GM12873 (cell line): ENCODE results near the gene MPEG1.

Experiments
- TF ChIP-seq, protein P1 (sequence below): IDR thresholded peaks from 2 replicates; pipeline ENCODE4 v1.5.1; 2012; ENCODE audit warnings: low read depth, mild to moderate bottlenecking, moderate library complexity, low read length, control low read depth; ENCODE audit not compliant: insufficient read depth; ENCODE audit errors: missing control alignments

The MPEG1 gene

DNA sequence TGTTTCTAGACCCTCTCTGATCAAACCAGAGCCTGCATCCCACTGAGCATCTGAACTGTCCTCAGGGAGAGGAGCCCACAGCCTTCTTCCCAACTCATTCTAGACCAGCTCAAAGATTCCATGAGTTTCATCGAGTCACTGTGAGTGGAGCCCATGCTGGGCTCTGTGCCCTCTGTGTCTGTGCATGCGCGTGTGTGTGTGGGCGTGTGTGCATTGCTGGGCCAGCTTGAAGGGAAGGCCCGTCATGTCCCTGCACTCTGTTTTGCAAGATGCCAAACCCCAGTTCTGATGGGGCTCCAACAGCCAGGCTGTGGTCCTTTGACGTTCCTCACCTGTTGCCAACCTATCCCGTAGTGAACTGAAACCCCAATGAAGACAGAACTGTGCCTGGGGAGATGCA lies 7.1 kb downstream of the MPEG1 start:
- TF ChIP-seq, protein P1, sequence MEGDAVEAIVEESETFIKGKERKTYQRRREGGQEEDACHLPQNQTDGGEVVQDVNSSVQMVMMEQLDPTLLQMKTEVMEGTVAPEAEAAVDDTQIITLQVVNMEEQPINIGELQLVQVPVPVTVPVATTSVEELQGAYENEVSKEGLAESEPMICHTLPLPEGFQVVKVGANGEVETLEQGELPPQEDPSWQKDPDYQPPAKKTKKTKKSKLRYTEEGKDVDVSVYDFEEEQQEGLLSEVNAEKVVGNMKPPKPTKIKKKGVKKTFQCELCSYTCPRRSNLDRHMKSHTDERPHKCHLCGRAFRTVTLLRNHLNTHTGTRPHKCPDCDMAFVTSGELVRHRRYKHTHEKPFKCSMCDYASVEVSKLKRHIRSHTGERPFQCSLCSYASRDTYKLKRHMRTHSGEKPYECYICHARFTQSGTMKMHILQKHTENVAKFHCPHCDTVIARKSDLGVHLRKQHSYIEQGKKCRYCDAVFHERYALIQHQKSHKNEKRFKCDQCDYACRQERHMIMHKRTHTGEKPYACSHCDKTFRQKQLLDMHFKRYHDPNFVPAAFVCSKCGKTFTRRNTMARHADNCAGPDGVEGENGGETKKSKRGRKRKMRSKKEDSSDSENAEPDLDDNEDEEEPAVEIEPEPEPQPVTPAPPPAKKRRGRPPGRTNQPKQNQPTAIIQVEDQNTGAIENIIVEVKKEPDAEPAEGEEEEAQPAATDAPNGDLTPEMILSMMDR, result no peak

DNA sequence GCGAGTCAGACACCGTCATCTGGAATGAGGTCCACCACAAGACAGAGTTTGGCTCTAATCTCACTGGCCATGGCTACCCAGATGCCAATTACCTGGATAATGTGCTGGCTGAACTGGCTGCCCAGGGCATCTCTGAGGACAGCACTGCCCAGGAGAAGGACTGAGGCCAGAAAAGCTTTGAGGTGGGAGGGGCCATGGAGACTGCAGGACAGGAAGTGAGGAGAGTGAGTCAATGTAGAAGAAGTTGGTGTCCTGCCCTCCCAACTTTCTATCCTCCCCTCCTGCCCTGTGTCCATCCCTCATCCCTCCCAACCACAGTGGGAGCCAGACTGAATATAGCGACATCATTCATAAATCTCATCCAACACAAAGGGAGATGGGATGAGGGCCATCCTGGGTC lies 8.0 kb downstream of the MPEG1 start:
- TF ChIP-seq, protein P1, result no peak

DNA sequence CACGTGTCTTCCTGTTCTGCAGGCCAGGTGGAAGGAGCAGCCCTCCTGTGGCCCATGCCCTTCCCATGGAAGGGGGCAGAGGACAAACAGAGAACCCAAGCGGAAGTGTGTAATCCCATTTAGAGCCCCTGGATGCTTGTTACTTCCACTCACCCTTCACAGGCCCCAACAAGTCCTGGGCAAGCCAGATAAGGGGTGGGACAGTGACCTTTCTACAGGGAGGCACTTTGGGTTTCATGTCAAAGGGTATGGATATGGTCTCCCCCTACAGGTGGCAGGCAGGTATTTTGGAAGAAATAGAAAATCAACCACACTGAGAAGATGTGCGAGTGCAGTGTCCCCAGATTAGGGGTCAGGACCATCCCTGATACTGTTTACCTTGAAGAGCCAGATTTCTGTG lies 11.4 kb downstream of the MPEG1 start:
- TF ChIP-seq, protein P1, result peak; percentile 44

DNA sequence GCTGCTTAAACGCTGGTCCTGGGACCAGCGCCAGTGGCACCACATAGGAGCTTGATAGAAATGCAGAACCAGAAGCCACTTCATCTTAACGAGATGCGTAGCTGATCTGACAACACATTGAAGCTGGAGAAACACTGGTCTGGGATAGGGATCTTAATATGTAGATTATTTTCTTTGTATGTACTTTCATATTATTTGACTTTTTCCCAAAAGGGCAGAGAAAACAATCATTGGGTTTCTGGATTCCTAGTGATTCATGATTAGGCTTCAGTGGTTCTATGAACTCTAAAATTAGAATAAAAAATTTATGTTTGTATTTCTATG lies 12.3 kb downstream of the MPEG1 start:
- TF ChIP-seq, protein P1, result no peak

DNA sequence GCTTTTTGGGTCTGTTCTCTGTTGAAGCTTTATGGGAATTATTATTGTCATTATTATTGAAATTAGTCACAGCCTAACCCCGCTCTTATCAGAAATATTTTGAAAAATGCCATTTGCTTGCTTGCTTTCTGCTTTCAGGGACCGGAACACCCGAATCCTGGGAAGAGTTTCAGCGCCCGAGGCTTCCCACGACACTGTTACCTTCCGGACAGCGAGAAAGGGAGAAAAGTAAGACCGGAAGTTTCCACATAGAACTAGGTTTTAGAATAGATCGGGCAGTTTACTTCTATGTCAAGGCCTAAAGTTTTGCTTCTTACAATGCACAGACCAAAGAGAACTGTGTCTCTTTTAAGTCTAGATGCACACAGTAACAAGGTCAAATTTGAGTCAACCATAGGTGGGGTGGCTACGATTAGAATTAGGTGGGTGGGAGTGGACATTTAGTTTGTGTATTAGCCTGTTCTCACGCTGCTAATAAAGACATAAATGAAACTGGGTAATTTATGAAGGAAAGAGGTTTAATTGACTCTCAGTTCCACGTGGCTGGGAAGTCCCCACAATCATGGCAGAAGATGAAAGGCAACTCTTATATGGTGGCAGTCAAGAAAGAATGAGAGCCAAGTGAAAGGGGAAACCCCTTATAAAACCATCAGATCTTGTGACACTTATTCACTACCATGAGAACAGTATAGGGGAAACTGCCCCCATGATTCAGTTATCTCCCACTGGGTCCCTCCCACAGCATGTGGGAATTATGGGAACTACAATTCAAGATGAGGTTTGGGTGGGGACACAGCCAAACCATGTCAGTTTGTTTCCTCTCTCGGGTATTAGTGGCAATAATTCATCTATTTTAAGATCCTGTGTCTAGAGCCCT lies 12.9 kb downstream of the MPEG1 start:
- TF ChIP-seq, protein P1, result no peak

DNA sequence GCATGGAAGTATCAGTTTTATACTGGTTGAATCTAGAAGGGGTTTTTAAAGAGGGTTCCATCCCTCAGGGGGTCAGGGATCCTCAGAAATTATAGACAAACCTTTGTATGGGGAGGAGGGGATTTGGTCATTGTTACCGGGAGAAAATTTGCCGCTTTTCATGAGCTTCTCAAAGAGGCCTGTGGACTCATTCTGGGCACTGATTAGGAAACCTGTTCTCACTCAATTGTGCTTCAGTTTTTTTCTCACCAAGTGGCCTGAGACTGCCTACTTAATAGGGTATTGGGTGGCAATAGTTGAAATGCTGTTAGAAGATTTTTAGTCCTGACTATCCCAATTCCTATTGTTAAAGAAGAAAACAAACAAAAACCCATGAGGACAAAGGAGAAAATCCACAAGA lies 14.0 kb downstream of the MPEG1 start:
- TF ChIP-seq, protein P1, result no peak

DNA sequence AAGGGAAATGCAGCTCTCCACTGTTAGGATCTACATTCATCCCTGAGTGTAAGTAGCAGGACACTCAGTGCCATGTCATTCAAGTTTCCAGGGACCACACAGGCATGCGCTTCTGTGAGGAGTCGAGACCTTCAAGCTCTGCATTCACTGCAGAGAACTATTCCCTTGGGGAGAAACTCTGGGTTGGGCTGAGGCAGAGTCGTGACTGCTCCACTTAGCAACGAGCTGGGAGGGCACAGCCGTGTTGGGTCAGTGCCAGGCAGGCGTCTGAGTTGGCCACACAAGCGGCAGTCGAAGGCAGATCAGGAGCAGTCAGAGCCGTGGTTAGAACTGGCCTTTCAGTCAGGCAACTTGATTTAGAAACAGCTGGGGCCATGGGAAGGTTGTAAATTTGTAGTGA lies 14.7 kb downstream of the MPEG1 start:
- TF ChIP-seq, protein P1, result no peak
